GM21526 (cell line): ENCODE measurements around the gene OSR1.
"Not testable (repeated sequence)": the region's sequence is repeated elsewhere in the genome, so short reads cannot be mapped to it uniquely, and the experiment has no call there.

ENCODE experiments used
- ATAC-seq: cut with Tn5 transposase; IDR thresholded peaks from one replicate; pipeline ENCODE4 v1.9.1; 2021; ENCODE audit warnings: moderate library complexity; ENCODE audit not compliant: unreplicated experiment, low FRiP score

OSR1 gene

DNA sequence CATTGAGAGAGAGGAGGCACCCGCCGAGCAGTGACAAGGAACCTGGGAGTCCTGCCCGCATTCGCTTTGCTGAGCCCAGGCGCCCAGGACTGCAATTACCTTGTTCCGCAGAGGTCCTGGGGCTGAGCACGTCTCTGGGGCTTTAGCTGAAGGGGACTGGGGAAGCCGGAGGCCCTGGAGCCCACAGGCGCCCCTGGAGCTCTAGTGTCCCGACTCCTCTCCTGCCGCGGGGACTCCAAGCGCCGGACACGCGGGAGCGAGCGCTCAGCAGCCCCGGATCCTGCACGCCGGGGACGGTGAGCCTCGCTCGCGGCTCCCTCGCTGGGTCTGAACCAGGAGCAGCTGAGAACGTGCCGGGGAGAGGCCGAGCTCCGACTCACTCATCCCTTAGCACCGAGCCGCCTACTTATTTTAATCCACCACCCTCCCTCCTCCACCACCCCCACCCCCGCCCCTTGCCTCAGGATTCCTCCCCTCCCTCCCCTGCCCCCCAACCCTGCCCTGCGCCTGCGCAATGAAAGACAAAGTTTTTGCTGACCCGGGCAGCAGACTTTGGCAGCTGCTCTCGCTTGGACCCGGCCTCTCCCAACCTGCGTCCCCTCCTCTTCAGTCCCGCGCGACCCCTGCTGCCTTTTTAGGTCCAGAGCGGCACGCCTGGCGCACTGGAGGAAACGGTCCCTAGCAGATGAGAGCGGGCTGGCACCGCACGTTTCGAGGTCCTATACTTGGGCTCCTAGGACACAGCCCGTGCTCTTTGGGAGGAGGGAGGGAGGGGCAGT lies at the start of gene OSR1:
Gene OSR1, minus strand, starts transcription at position 382 of the 779 bp plus-strand sequence. CDS start 4,818 bp downstream, outside the sequence.
- no peak for ATAC-seq

DNA sequence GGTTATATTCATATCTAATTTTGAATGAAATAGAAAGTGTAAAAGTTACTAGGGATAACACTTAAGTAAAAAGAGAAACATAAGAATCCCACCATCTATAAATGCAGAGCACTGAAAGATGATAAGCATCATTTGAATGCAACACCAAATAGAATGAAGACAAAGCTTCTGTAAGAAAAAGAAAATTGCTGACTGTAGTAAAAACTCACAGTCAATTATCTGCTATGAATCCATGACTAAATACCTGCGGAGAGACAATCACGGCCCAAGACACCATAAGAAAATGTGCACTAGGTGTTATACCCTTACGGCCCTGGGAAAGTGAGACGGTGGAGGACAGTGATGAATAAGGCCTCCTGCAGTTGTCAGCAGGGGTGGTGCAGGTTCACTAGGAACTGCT lies 45.4 kb upstream of the OSR1 start:
- ATAC-seq = no peak

DNA sequence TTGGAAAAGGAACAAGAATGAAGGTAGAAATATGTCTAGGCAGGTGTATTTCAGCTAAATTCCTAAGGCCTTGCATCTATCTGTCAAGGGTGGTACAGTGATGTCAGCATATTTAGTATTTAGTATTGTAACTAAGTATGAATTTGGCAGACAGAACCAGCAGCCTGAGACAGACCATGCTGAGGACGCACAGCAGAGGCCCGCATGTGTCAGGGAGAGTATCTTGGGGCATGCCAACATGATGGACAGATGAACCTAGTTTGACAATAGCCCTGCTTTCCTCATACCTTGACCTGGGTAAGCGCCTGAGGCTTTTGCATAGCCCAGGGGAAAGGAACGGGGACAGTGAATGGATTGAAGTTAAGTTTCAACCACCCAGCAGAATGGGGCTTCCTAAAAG lies 33.8 kb upstream of the OSR1 start:
- ATAC-seq = no peak

DNA sequence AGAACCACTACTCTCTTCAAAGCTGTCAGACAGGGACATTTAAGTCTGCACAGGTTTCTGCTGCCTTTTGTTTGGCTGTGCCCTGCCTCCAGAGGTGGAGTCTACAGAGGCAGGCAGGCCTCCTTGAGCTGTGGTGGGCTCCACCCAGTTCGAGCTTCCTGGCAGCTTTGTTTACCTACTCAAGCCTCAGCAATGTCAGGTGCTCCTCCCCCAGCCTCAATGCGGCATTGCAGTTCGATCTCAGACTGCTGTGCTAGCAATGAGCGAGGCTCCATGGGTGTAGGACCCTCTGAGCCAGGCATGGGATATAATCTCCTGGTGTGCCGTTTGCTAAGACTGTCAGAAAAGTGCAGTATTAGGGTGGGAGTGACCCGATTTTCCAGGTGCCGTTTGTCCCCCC lies 31.0 kb upstream of the OSR1 start:
- ATAC-seq = not testable (repeated sequence)

DNA sequence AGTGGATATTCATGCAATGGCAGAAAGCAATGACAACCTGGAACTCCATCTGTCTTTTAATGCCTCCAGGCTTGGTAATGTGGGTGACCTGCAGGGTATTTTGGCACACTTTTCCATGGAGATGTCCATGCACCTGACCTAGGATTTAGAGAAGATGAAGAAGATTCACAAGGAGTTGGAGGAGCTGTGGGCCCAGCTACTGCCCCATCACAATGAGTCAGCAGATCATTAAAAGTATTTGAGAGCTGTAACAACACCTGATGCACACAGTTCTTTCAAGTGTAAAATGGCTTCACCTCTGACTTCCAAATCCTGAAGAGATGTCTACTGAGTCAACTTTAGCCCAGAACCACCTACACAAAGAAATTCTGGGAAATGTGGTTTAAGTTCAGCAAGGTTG lies 22.1 kb upstream of the OSR1 start:
- ATAC-seq = no peak

DNA sequence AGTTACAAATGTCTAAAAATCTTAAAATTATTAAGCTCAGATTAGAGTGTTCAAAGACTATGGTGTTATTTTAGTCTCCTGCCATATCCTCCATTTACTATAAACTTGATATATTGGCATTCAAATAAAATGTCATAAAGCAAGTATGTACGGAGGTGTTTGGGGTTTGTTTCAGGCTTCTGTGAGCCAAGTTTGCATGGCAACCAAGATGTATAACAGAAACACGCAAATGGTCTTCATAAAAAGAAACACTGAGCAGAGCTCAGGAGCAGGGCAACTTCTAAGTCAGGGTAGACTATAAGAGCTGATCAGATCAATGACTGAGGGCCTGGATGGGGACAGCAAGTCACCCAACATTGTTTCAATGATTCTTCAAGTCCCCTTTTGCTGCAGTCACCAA lies 20.5 kb upstream of the OSR1 start:
- ATAC-seq = no peak

DNA sequence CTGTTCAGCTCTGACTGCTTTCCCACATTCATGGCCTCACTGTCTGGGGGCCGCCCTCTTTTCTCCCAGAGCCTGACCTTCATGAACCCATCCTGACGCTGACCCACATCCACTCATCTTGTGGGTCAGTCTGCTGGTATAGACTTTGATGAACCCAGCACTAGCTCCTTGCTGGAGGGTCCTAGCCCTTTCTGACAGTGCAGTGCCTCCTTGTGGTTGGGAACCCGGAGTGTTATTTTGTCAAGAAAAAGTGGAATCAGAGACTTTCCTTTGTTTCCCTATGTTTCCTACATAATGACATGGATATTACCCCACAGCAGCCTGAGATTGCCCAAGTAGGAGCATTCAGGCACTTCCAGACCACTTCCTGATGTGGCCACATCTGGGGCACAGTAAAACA lies 19.3 kb upstream of the OSR1 start:
- ATAC-seq = no peak

DNA sequence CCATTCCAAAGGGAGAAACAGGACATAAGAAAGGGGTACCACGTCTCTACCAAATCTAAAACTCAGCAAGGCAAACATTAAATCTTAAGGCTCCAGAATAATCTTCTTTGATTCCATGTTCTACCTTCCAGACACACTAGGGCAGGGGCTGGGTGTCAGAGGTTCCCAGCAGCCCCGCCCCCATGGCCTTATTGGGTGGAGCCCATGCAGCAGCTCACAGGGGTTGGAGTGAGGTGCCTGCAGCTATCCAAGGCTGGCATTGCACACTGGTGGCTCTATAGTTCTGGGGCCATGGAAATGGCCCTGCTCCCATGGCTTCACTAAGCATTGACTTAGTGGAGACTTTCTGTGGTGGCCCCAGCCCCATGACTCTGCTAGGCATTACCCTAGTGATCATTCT lies 14.9 kb upstream of the OSR1 start:
- no peak for ATAC-seq

DNA sequence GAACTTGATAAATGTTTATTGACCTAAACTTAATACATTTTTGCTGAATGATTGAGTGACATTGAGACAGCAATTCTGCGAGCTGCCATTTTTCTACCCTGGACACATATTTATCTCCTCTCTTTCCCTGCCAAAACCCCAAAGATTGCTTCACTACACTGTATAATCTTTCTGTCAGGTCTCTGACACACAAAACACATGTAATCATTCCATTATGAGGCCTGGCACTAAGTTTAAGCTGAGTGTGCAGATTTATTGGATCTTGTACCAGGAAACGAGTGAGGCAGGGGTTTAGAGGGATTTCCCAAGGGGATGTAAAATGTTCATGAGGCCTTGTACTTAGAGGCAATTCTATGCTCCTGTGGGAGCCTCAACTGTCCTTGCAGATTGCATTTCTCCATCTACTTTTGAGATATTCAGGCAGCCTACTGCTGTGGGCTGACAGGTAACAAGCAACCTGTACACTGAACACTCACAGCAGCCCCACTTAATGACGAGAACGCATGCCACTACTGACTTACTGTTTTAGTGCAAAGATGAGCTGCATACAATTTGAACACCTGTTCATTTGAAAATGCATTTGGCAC lies 13.7 kb upstream of the OSR1 start:
- ATAC-seq = no peak

DNA sequence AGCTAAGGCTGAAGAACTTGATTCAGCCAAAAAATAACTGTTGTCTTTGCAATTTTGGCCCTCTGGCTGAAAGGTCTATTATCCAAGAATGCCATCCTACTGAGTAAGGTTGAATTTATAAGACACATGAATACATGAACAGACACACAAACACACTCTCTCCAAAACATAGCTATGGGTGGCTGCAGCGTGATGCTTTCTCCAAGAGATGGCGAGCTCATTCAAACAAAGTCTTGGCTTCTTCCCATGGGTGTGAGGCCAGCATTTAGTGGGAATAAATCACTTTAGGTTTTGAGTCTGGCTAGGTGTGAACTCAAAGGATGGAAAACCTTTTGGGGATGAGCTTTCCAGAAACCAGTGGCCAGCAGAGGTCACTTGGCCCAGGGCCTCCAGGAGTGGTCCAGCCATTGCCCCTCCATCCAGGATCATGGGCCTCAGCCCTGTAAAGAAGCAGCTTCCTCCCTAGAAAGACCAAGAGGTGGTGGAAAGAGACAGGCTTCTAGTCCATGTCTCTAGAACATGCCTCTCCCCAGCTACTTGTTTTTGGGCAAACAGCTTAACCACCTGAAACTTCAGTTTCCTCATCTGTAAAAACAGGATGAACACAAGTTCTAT lies 11.0 kb upstream of the OSR1 start:
- no peak for ATAC-seq

DNA sequence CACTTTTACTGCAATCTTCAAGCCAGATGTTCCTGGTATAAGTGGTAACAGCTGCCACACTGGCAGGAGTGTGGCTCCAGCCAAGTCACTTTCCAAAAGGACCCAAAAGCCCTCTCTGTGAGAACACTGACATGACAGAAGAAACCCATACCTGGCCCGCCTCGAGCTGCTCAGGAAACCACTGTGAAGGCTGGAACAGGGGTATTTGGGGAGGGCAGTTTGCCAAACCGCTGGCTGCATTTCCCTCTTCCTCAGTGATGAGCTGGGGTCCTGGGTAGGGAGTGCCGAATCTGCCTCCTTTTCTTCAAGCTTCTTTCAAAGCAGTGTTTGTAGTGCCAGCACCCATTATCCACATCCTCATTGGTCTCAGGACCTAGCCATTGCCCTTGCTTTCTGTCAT lies 10.3 kb upstream of the OSR1 start:
- ATAC-seq = no peak

DNA sequence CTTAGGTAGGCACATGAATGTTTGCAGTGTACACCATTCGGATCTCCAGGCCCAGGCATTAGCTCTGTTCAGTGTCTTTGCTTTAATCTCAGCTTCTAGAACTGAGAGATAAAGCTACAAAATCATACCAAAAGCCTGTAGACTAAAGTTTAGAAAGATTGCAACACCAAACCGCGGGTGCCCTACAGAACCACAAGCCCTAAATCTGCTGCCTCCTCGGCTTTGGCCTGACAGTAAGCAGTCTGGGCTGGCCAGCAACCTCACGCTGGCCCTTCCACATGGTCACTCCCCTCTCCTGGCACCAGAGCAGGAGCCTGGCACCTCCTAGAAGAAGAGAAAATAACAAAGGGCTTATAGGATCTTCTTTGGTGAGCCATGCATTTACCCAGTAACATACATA lies 8.9 kb upstream of the OSR1 start:
- ATAC-seq = no peak

DNA sequence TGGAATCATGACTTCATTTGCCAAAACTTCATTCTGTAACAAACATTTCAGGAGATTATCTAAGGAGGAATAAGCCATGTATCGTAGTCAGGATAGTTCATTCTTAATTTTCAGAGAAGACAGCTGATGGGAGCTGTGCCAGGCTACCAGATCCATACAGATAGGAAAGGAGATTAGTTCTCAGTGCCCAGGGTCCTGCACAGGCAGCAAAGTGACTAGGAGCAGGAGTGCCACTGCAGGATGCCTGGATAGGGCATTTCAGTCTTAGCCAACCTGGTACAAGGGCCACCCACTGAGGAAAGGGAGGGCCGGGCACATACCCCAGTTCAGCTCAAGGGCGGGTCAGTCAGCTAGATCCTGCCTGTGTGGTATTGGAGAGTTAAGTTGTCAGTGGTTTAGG lies 6.7 kb upstream of the OSR1 start:
- no peak for ATAC-seq

DNA sequence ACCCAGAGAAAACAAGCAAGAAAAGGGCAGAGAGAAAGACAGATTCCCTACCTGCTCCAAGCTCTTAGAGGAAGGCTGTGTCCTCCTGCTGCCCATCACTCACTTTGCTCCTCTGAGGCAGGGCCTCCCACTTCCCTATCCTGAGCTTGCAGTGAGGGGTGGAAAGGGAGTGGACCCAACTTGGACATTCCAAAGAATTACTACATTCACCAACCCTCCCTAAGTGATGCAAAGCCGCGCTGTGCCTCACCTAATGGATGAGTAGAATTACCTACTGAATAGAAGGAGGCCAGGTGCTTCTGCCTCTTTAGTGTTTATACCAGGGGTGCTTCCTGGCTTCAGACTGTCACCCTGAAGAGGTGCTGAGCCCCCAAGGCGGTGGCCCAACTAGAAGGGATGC lies 5.6 kb upstream of the OSR1 start:
- no peak for ATAC-seq

DNA sequence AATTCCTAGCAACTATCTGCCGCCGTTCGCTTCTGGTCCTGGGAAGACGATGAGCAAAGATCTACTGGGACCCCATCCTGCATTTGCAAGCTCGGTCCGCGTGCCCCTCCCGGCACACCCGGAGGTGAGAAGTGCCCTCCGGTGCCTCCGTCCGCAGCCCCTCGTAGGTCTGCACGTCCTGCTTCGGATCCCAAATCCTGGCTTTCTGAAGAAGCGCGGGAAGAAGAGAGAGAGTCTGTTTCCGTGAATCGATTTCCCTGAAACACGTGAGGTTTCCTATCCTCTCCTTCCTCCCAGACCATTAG lies 5.0 kb upstream of the OSR1 start:
- no peak for ATAC-seq

DNA sequence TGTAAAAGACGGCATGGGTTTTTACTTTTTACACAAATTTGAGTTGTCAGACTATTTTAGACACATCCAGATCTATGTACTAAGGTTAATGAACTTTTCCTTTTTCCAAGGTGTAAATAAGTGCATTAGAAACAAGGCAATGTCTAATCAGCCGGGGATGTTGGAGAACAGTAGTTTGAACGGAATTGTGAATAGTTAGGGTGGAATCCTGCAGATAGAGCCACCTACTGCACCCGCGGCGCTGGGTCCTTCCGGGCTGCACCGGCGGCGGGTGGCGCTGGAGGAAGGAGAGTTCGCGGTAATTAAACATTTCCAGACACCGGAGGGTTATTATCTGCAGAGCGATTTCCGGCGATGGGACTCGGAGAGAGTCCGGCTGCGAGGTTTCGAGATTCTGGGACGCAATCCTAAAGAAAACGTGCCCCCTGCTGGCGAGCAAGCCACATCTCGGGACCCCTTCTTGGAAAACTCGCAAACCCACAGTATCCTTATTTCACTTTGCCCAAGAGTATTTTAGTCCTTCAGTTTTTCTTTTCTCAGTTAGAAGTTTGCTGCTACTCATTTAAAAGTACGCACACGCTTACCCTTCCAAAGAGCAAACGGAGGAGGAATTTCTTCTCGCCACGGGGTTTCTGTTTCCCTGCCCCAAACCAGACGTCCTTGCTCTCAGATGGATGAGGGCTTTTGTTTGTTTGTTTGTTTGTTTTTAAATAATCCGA lies 4.5 kb upstream of the OSR1 start:
- ATAC-seq = peak; percentile 32

DNA sequence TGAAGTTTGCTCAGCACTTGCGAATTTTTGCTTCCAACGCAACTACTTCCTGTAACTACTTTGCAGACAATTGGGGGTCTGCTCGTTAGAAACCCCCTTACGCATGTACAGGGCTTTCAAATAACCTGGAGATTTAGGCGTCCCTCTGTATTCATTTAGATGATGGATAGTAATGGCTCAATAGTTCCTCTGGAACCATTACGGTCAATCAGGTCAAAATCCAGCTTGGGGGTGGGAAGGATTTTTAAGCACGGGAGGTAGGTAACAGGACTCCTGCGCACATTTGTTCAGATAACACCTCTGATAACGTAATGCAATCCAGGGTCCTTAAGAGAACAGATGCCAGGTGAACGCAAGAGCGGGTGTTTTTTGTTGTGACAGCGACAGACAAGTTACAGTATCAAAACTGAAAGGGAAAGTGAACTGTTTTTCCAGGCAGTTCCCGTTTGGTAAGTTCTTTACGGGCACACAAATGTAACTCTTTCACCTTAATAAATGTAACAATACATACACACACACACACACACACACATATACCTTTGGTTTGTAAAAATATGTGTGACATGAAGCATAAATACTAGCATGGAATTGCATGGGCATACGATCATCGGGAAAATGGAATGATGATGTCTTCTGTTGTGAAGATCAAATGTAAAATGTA lies 3.8 kb upstream of the OSR1 start:
- no peak for ATAC-seq

DNA sequence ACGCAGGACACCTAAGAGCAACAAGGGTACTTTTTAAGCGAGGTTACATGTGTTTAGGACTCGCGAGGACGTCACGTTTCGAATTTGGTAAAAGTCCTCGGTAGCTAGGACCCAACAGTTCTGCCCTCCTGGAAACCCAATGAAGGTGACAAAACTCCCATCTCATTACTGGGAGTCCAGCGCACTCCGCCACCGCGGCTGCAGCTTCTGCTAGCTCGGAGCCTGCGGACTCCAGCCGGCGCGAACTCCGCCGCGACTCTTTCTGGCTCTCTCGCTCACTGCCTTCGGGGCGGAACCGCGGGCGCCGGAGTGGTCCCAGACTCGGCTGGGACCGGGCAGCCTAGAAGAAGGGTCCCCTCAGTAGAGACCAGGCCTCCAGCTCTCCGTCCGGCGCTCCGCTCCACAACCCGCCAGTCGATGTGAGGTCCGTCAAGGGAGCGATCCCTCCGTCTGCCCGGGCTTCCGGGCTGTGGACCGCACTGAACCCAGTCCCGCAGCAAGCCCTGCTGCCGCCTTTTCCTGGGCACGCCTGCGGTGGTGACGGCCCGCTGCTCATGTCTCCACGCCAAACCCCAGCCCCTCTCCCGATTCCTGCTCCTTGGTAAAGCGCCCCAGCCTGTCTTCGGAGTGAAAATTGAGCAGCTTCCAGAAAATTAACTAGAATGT lies 3.0 kb upstream of the OSR1 start:
- ATAC-seq = no peak

DNA sequence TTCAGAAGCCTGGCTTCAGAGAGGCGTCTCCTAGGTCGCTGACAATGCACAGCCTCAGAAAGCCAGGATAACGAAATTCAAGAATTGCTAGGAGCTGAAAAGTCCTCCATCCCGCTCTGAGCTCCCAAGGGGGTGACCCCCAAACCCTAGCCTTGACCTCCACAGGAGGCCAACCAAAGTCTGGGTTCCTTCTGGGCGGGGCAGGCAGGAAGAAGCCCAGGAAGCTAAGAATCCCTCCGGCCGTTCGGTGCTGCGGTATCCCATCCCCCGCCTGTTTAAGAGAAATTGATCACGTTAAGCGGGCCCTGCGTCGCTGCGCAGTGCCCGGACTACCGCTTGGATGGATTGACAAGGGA lies 2.5 kb upstream of the OSR1 start:
- ATAC-seq = no peak

DNA sequence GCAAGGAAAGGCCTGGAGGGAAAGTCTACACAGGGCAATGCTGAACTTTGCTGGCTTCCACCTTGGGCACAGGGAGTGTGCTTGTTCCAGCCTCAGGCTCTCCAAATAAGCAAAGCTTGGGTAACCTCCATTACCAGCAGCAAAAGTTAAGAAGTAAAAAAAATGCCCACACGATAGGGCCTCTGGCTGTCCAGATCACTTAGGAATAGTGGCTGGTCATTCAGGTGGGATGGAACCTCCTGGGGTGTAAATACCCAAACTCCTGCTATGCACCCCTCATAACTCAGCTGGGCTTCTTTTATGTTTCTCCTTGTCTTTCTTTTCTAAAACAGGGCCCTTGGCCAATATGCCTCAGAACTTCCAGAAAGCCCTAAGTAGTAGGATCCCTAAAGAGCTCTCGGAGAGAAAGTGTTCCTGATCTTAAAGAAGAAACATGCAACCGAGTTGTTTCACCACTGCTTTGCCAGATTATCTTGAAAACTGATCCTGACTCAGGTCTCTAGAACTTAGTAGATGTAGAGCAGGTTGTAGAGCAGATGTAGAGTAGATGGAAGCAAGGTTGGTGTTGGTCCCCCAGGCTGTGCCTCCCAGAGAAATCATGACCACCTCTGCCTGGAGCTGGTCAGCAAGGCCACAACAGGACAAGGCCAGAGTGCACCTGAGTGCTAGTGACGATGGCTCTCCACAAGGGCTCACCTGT lies 2.0 kb upstream of the OSR1 start:
- ATAC-seq = no peak
